ENCODE results near the gene USP22.

DNA sequence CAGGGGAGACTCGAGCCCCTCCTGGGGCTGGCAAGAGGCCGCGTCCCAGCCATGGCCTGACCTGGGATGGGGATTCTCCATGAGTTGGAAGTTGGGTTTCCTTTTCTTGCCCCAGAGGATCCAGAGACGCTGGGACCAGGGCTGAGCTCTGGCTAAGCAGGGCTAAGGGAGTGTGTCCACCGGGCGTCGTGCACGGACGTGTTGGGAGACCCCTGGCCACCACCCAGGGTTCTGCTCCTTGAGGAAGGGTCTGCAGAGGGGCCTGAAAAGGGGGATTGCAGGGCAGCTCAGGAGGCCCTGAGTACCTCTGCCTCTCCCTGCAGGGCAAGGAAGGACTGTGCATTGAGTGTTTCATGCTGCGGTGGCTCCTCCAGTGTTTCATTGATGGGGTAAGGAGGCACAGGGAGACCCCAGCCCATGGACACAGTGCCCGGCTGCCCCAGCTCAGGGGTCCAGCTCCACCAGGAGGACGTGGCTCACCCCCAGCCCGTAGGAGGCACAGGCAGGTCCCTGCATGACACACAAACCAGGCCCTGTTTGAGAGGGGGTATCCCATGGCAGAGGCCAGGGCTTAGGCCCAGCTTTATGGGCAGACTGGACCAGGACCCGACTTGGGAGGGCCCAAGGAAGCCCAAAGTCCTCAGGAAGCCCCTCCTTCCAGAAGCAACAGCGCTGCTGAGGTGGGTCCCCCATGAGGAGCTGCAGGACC is 47.5 kb downstream of the USP22 start:
- TF ChIP-seq, protein P1, sequence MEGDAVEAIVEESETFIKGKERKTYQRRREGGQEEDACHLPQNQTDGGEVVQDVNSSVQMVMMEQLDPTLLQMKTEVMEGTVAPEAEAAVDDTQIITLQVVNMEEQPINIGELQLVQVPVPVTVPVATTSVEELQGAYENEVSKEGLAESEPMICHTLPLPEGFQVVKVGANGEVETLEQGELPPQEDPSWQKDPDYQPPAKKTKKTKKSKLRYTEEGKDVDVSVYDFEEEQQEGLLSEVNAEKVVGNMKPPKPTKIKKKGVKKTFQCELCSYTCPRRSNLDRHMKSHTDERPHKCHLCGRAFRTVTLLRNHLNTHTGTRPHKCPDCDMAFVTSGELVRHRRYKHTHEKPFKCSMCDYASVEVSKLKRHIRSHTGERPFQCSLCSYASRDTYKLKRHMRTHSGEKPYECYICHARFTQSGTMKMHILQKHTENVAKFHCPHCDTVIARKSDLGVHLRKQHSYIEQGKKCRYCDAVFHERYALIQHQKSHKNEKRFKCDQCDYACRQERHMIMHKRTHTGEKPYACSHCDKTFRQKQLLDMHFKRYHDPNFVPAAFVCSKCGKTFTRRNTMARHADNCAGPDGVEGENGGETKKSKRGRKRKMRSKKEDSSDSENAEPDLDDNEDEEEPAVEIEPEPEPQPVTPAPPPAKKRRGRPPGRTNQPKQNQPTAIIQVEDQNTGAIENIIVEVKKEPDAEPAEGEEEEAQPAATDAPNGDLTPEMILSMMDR (IDR thresholded peaks at IDR 0.05; ENCODE audit: low read depth, low read length, poor library complexity, severe bottlenecking) = no peak
- no peak for TF ChIP-seq EZH2phosphoT487 (IDR thresholded peaks at IDR 0.05; ENCODE audit: borderline replicate concordance, low read length)

Measured in DOHH2 (cell line).